Neural progenitor cell (in vitro differentiated cells): ENCODE data around the gene PYGB. TPM values are rescaled to one million over a fixed set of nuclear protein-coding genes. Genes with fewer than 3 reads are reported as not detected.

Source experiments
- DNase-seq: peaks from one replicate; pipeline ENCODE4 v3.0.0-alpha.2; 2016; ENCODE audit warnings: low spot score
- H2AFZ ChIP-seq: fragments of 200-600 bp; sonication (generic); replicated peaks from 2 replicates; pipeline ENCODE4 v1.6.1; 2016; ENCODE audit warnings: antibody characterized with exemption
- H3F3A ChIP-seq: fragments of 200-600 bp; sonication (generic); 2 replicates; pipeline ENCODE4 v1.6.1; 2016; ENCODE audit warnings: antibody characterized with exemption, low read depth
- H3K27ac ChIP-seq: fragments of 200-600 bp; sonication (generic); 2 replicates; pipeline ENCODE4 v1.5.1; 2016; ENCODE audit warnings: mild to moderate bottlenecking
- H3K27me3 ChIP-seq: fragments of 200-600 bp; sonication (generic); 2 replicates; pipeline ENCODE4 v1.6.1; 2016; ENCODE audit warnings: mild to moderate bottlenecking, moderate library complexity
- H3K36me3 ChIP-seq: fragments of 200-600 bp; sonication (generic); 2 replicates; pipeline ENCODE4 v1.5.1; 2016
- H3K4me1 ChIP-seq: fragments of 200-600 bp; sonication (generic); 2 replicates; pipeline ENCODE4 v1.6.1; 2016; ENCODE audit warnings: mixed run types
- H3K4me2 ChIP-seq: fragments of 200-600 bp; sonication (generic); 2 replicates; pipeline ENCODE4 v1.6.1; 2016
- H3K4me3 ChIP-seq: fragments of 200-600 bp; sonication (generic); 2 replicates; pipeline ENCODE4 v1.5.1; 2016
- H3K79me2 ChIP-seq: fragments of 200-600 bp; sonication (generic); 2 replicates; pipeline ENCODE4 v1.6.1; 2016; ENCODE audit warnings: low read depth
- H3K9ac ChIP-seq: fragments of 200-600 bp; sonication (generic); 2 replicates; pipeline ENCODE4 v1.6.1; 2016
- H3K9me3 ChIP-seq: fragments of 200-600 bp; sonication (generic); 2 replicates; pipeline ENCODE4 v1.5.1; 2016; ENCODE audit warnings: low read depth
- H4K20me1 ChIP-seq: fragments of 200-600 bp; sonication (generic); 2 replicates; pipeline ENCODE4 v1.6.1; 2016; ENCODE audit warnings: low read depth
- H3K27ac Mint-ChIP-seq: 3 replicates; pipeline ENCODE4 v1.8.0; 2021; ENCODE audit warnings: mixed read lengths
- H3K27me3 Mint-ChIP-seq: 2 replicates; pipeline ENCODE4 v1.8.0; 2022; ENCODE audit warnings: low read depth, mild to moderate bottlenecking, inconsistent platforms, moderate library complexity, mixed read lengths; ENCODE audit not compliant: insufficient read depth
- H3K36me3 Mint-ChIP-seq: 3 replicates; pipeline ENCODE4 v1.8.0; 2021; ENCODE audit warnings: mixed read lengths
- H3K4me1 Mint-ChIP-seq: 3 replicates; pipeline ENCODE4 v1.8.0; 2021; ENCODE audit warnings: mixed read lengths
- H3K4me3 Mint-ChIP-seq: 3 replicates; pipeline ENCODE4 v1.8.0; 2021; ENCODE audit warnings: mild to moderate bottlenecking, moderate library complexity, mixed read lengths
- H3K9me3 Mint-ChIP-seq: 3 replicates; pipeline ENCODE4 v1.8.0; 2020; ENCODE audit warnings: mixed read lengths
- CTCF ChIP-seq: fragments of 200-600 bp; sonication (generic); IDR thresholded peaks from 2 replicates; pipeline ENCODE4 v1.5.1; 2017; ENCODE audit warnings: antibody characterized with exemption, mild to moderate bottlenecking
- EZH2 ChIP-seq: fragments of 200-600 bp; sonication (generic); IDR thresholded peaks from 2 replicates; pipeline ENCODE4 v1.6.1; 2017; ENCODE audit warnings: antibody characterized with exemption, mild to moderate bottlenecking, moderate library complexity
- EZH2phosphoT487 ChIP-seq: fragments of 200-600 bp; sonication (generic); IDR thresholded peaks from 2 replicates; pipeline ENCODE4 v1.6.1; 2017; ENCODE audit warnings: antibody characterized with exemption
- total RNA-seq: library from RNA; depleted of rRNA; stranded (reverse); fragments of >200 nt; gene quantifications from 2 replicates; pipeline ENCODE4 v1.2.3, GENCODE V29; 2015; ENCODE audit warnings: low replicate concordance

PYGB gene
- total RNA-seq, 1 donor from 2014 or later = 40.9 TPM

- Histone ChIP-seq H3K4me3 (no peak overlapping the region), H2AFZ (no peak overlapping the region), H4K20me1 (peaks cover 3% of the 10 kb centered on the region), H3K27ac (no peak overlapping the region), H3K4me2 (no peak overlapping the region), H3K4me1 (no peaks in the 10 kb centered on the region), H3K79me2 (no peaks in the 10 kb centered on the region), H3K9ac (no peak overlapping the region), H3K27me3 (no peaks in the 10 kb centered on the region), H3K9me3 (no peaks in the 10 kb centered on the region), H3F3A (no peaks in the 10 kb centered on the region), H3K36me3 (no peaks in the 10 kb centered on the region)
- Mint-ChIP-seq H3K9me3 (peaks cover 2% of the 10 kb centered on the region), H3K27ac (no peak overlapping the region), H3K4me1 (no peaks in the 10 kb centered on the region), H3K27me3 (peaks cover 2% of the 10 kb centered on the region), H3K36me3 (peaks cover 34% of the 10 kb centered on the region), H3K4me3 (no peak overlapping the region)
- no peak for TF ChIP-seq EZH2
- no peak for DNase-seq
Observed at GRCh38 chr20:25285856-25286798, 38.2 kb downstream of the PYGB start.

DNA sequence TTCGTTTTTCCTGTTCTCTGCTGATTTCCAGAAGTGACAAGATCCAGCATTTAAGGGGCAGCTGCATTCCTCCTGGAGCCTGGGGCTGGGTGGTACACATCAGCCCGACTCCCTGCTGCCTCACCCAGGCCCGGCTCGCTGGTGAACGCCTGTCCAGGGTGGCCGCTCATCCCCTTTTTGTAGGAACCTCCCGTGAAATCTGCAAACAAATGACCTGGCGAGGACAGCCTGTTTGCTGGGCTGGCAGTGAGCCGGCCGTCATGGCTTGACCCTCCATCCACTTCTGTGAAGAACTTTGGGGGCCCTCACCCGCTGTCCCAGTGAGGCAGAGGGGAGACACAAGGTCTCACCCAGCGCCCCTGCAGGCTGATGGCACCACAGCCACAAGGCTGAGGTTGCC is 39.0 kb downstream of the PYGB start:
- H3K27me3 Mint-ChIP-seq = peaks cover 2% of the 10 kb centered on the region
- H3K36me3 ChIP-seq = no peaks in the 10 kb centered on the region
- peaks cover 2% of the 10 kb centered on the region for H3K9me3 Mint-ChIP-seq

DNA sequence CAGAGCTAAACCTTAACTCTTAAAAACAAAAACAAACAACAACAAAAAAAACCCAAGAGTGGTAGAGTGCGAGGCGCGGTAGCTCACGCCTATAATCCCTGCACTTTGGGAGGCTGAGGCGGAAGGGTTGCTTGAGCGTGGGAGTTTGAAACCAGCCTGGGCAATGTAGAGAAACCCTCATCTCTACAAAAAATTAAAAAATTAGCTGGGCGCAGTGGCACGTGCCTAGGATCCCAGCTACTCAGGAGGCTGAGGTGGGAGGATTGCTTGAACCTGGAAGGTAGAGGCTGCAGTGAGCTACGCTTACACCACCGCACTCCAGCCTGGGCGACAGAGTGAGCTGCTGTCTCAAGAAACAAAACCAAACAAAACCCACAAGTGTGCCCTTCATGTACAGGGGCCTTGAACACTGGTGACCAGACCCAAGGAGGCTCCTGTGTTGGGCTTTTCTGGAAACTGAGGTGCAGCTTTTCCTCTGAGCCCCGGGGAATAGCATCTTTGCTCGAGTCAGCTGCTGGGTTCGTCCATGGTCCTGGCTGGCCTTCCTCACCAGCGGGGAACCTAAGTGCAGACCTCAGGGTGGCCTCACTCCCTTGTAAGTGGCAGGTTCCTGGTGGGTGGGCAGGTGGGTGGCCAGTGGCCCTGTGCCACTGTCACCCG is 39.9 kb downstream of the PYGB start:
- no peaks in the 10 kb centered on the region for H3K36me3 ChIP-seq
- no peak overlapping the region for H3K9ac ChIP-seq
- no peaks in the 10 kb centered on the region for H3K9me3 ChIP-seq
- H3F3A ChIP-seq = no peaks in the 10 kb centered on the region
- no peak overlapping the region for H2AFZ ChIP-seq
- no peaks in the 10 kb centered on the region for H3K27me3 ChIP-seq
- Mint-ChIP-seq H3K4me1 (no peaks in the 10 kb centered on the region), H3K36me3 (peaks cover 29% of the 10 kb centered on the region), H3K9me3 (peaks cover 2% of the 10 kb centered on the region), H3K4me3 (no peak overlapping the region), H3K27me3 (peaks cover 2% of the 10 kb centered on the region), H3K27ac (no peak overlapping the region)
- no peak overlapping the region for H3K27ac ChIP-seq
- no peaks in the 10 kb centered on the region for H3K79me2 ChIP-seq
- H4K20me1 ChIP-seq = peaks cover 3% of the 10 kb centered on the region
- H3K4me2 ChIP-seq = no peak overlapping the region
- no peaks in the 10 kb centered on the region for H3K4me1 ChIP-seq
- DNase-seq = no peak
- TF ChIP-seq CTCF (no peak), EZH2phosphoT487 (no peak), EZH2 (no peak)
- no peak overlapping the region for H3K4me3 ChIP-seq

More for the DNA sequence above, 39.0 kb downstream of the PYGB start:
- Histone ChIP-seq H3K9me3 (no peaks in the 10 kb centered on the region), H3K4me1 (no peaks in the 10 kb centered on the region), H4K20me1 (peaks cover 3% of the 10 kb centered on the region), H3K79me2 (no peaks in the 10 kb centered on the region), H3F3A (no peaks in the 10 kb centered on the region), H3K9ac (no peak overlapping the region), H2AFZ (no peak overlapping the region), H3K4me3 (no peak overlapping the region), H3K4me2 (no peak overlapping the region), H3K27ac (no peak overlapping the region), H3K27me3 (no peaks in the 10 kb centered on the region)
- TF ChIP-seq EZH2phosphoT487 (no peak), CTCF (no peak)
- DNase-seq = no peak
- Mint-ChIP-seq H3K27ac (no peak overlapping the region), H3K4me3 (no peak overlapping the region), H3K4me1 (no peaks in the 10 kb centered on the region), H3K36me3 (peaks cover 34% of the 10 kb centered on the region)
